A673 (cell line): ENCODE measurements around the gene AP4S1.

Experiments
- CTCF ChIP-seq: fragments of 300-800, 200-600 bp; sonication (generic); conservative IDR thresholded peaks from 2 replicates; pipeline ENCODE4 v1.5.1; 2017; ENCODE audit warnings: low read depth, mild to moderate bottlenecking, antibody characterized with exemption, low read length, moderate library complexity, mixed read lengths
- EZH2 ChIP-seq: fragments of 200-600 bp; sonication (generic); IDR thresholded peaks from 2 replicates; pipeline ENCODE4 v1.6.1; 2017; ENCODE audit warnings: borderline replicate concordance, low read depth, mild to moderate bottlenecking, mixed read lengths, antibody characterized with exemption, low read length; ENCODE audit not compliant: poor library complexity, severe bottlenecking

GRCh38 chr14:31000629-31001338 is 24.7 kb upstream of the AP4S1 start:
- TF ChIP-seq EZH2 (no peak), CTCF (no peak)
